Mesothelial cell of epicardium (in vitro differentiated cells): ENCODE data around the gene CCDC51. TPM values are rescaled to one million over a fixed set of nuclear protein-coding genes. Genes with fewer than 3 reads are reported as not detected.

ENCODE experiments used
- DNase-seq, 2 experiments: peaks; one replicate each; pipeline ENCODE4 v3.0.0; 2021; ENCODE audit warnings: low spot score in 2 of 2; ENCODE audit not compliant: unreplicated experiment in 2 of 2
- H3K27ac Mint-ChIP-seq: 2 replicates; pipeline ENCODE4 v1.8.0; 2021; ENCODE audit warnings: mixed read lengths
- H3K27me3 Mint-ChIP-seq: 2 replicates; pipeline ENCODE4 v1.8.0; 2021; ENCODE audit warnings: low read depth, mixed read lengths
- H3K36me3 Mint-ChIP-seq: 2 replicates; pipeline ENCODE4 v1.8.0; 2021; ENCODE audit warnings: mixed read lengths
- H3K4me1 Mint-ChIP-seq: 2 replicates; pipeline ENCODE4 v1.8.0; 2021; ENCODE audit warnings: mixed read lengths
- H3K4me3 Mint-ChIP-seq: 2 replicates; pipeline ENCODE4 v1.8.0; 2021; ENCODE audit warnings: mild to moderate bottlenecking, moderate library complexity, mixed read lengths
- H3K9me3 Mint-ChIP-seq: 2 replicates; pipeline ENCODE4 v1.8.0; 2021; ENCODE audit warnings: mixed read lengths
- total RNA-seq: library from RNA; stranded (reverse); gene quantifications from 3 replicates; pipeline ENCODE4 v1.2.1, GENCODE V29; 2021
- TF ChIP-seq, protein P1 (sequence below): fragments of 200-600 bp; sonication (generic); IDR thresholded peaks from one replicate; pipeline ENCODE4 v1.5.0; 2021; ENCODE audit warnings: antibody characterized with exemption; ENCODE audit not compliant: unreplicated experiment

CCDC51 gene
- total RNA-seq, 1 donor from 2014 or later, result 11.5 TPM

DNA sequence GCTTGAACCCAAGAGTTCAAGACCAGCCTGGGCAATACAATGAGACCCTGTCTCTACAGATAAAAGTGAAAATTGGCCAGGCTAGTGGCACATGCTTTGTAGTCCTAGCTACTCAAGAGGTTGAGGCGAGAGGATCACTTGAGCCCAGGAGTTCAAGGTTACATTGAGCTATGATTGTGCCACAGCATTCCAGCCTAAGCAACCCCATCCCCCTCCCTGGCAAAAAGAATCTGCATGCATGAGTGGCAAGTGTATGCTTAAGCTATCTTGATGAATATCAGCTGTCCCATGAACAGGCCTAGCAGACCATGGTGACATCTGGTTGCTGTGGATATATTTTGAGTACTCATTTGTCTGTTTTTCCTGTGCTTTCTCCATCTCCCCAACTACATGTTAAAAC lies 11.4 kb upstream of the CCDC51 start:
- H3K4me1 Mint-ChIP-seq, result peaks cover 17% of the 10 kb centered on the region
- H3K27me3 Mint-ChIP-seq, result no peaks in the 10 kb centered on the region
- DNase-seq, result no peak
- H3K36me3 Mint-ChIP-seq, result peaks cover 13% of the 10 kb centered on the region
- H3K27ac Mint-ChIP-seq, result no peak overlapping the region
- no peak overlapping the region for H3K4me3 Mint-ChIP-seq
- H3K9me3 Mint-ChIP-seq, result no peaks in the 10 kb centered on the region
- TF ChIP-seq, protein P1, sequence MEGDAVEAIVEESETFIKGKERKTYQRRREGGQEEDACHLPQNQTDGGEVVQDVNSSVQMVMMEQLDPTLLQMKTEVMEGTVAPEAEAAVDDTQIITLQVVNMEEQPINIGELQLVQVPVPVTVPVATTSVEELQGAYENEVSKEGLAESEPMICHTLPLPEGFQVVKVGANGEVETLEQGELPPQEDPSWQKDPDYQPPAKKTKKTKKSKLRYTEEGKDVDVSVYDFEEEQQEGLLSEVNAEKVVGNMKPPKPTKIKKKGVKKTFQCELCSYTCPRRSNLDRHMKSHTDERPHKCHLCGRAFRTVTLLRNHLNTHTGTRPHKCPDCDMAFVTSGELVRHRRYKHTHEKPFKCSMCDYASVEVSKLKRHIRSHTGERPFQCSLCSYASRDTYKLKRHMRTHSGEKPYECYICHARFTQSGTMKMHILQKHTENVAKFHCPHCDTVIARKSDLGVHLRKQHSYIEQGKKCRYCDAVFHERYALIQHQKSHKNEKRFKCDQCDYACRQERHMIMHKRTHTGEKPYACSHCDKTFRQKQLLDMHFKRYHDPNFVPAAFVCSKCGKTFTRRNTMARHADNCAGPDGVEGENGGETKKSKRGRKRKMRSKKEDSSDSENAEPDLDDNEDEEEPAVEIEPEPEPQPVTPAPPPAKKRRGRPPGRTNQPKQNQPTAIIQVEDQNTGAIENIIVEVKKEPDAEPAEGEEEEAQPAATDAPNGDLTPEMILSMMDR, result no peak

DNA sequence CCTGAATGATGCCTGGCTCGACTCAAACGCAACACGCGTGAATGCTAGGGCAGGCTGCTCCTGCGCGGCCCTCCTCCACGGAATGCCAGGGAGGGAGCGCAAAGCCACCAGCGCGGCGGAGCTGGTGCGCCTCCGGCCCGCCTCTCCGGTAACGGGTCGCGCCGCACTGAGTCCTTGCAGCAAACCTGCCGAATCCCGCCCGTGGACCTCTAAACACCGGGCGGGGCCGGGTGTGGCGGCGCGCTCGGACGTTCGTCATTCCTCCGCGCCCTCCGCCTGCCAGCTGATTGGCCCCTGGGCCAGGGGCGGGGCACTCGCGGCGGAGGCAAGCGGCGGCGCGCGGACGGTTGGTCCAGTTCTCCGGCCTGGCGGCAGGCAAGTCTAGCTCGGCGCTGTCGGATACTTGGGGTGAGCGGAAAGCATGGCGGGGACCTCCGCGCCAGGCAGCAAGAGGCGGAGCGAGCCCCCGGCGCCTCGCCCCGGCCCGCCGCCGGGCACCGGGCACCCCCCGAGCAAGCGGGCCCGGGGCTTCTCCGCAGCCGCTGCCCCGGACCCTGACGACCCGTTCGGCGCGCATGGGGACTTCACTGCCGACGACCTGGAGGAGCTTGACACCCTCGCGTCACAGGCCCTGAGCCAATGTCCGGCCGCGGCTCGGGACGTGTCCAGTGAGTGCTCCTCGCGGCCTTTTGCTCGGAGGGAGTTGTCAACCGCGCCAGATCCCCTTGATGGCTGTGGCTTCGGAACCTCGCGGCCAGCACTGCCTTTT lies 6.7 kb upstream of the CCDC51 start, which contains the start of gene ATRIP:
TSS of gene ATRIP (plus strand) at position 313 of the 769 bp plus-strand sequence. CDS start at position 422, 109 bp downstream.
- Mint-ChIP-seq H3K9me3 (no peaks in the 10 kb centered on the region), H3K4me3 (peak within 1 kb of the TSS; percentile 81), H3K27me3 (no peaks in the 10 kb centered on the region), H3K36me3 (peaks cover 8% of the 10 kb centered on the region), H3K27ac (peak within 1 kb of the TSS; percentile 93), H3K4me1 (peaks cover 33% of the 10 kb centered on the region)
- DNase-seq, result peak; percentile 84 to 92
- TF ChIP-seq, protein P1, result no peak

DNA sequence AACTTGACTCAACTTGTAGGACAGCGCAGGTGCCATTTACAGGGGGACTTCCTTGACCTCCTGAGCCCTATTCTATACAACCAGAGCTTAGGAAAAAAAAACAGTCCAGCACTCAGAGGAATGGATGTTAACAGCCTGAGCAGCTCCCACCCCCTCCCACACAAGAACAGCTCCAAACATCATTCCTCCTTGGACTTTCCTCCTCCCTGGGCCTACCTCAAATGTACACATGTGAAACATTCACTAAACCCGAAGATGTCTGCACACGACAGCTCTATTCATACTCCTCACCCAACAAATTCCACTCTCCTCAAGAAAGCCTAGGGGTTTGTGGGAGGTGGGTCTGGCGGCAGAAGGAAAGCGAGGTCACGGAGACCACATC lies 6.1 kb upstream of the CCDC51 start:
- Mint-ChIP-seq H3K4me3 (peak overlapping the region; percentile 81), H3K27me3 (no peaks in the 10 kb centered on the region), H3K9me3 (no peaks in the 10 kb centered on the region), H3K27ac (peak overlapping the region; percentile 93), H3K36me3 (peaks cover 5% of the 10 kb centered on the region), H3K4me1 (peaks cover 38% of the 10 kb centered on the region)
- TF ChIP-seq, protein P1, result no peak
- no peak for DNase-seq

DNA sequence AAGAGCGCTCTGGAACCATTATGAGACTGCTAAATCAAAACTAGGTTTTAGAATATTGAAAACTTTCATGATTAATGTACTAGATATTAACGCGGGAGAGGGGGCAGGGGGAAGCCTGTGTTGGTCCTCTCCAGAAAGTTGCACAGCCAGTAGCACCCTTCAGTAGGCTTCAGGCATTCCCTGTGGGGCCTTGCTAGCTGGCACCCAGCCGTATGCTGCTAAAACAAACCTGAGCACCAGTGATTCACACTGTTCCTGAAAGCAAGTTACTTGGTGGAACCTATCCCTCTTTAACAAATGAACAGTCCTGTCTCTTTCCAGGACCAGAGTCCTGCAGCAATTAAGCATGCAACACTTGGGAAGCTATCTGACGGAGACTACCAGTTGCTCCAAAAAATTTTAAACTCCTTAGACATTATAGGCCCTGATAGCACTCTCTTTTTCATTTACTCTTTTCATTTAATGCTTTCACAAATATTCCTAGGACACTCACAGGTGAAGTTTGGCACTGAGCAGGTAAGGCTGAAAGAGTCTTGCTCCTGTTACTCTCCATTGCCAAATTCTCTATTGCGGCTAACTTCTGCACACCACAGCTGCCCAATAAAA lies 5.5 kb upstream of the CCDC51 start:
- H3K27ac Mint-ChIP-seq, result peak overlapping the region; percentile 9
- no peaks in the 10 kb centered on the region for H3K9me3 Mint-ChIP-seq
- peak overlapping the region; percentile 81 for H3K4me3 Mint-ChIP-seq
- H3K36me3 Mint-ChIP-seq, result peaks cover 5% of the 10 kb centered on the region
- H3K27me3 Mint-ChIP-seq, result no peaks in the 10 kb centered on the region
- TF ChIP-seq, protein P1, result no peak
- DNase-seq, result no peak
- peaks cover 43% of the 10 kb centered on the region for H3K4me1 Mint-ChIP-seq

DNA sequence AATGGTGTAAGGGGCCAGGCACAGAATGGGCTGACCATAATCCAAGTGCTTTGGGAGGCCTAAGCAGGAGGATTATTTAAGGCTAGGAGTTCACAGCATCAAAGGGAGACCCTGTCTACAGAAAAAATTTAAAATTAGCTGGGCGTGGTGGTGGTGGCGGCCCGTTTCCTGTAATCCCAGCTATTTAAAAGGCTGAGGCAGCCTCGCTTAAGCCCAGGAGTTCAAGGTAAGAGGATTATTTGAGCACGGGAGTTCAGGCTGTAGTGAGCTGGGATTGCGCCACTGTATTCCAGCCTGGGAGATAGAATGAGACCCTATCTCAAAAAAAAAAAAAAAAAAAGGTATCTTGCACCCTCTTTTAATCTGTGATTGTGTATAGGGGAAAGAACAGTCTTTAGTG lies 2.0 kb upstream of the CCDC51 start:
- H3K4me3 Mint-ChIP-seq, result peak overlapping the region; percentile 86
- peaks cover 46% of the 10 kb centered on the region for H3K4me1 Mint-ChIP-seq
- no peaks in the 10 kb centered on the region for H3K9me3 Mint-ChIP-seq
- H3K27ac Mint-ChIP-seq, result peak overlapping the region; percentile 75
- TF ChIP-seq, protein P1, result no peak
- DNase-seq, result no peak
- H3K36me3 Mint-ChIP-seq, result peaks cover 5% of the 10 kb centered on the region
- H3K27me3 Mint-ChIP-seq, result no peaks in the 10 kb centered on the region
